C4-2B (cell line): ENCODE data around the gene PSMD8.

Experiments used
- CTCF ChIP-seq: fragments of 450-650 bp; conservative IDR thresholded peaks from 2 replicates; pipeline ENCODE4 v1.5.1; 2017; ENCODE audit warnings: mild to moderate bottlenecking
- ZFX ChIP-seq: fragments of 450-650 bp; IDR thresholded peaks from 2 replicates; pipeline ENCODE4 v1.6.1; 2017

GRCh38 chr19:38433268-38433733, 58.9 kb downstream of the PSMD8 start, which contains the start of gene RYR1:
- TF ChIP-seq CTCF: no peak
- no peak for TF ChIP-seq ZFX
